Inflammatory macrophage treated with lipopolysaccharide for 4 hours (primary cell): ENCODE results near the gene RPS6KA2.

Experiments used
- DNase-seq: peaks from one replicate; pipeline ENCODE4 v3.0.0-alpha.2; 2020

RPS6KA2 gene

DNA sequence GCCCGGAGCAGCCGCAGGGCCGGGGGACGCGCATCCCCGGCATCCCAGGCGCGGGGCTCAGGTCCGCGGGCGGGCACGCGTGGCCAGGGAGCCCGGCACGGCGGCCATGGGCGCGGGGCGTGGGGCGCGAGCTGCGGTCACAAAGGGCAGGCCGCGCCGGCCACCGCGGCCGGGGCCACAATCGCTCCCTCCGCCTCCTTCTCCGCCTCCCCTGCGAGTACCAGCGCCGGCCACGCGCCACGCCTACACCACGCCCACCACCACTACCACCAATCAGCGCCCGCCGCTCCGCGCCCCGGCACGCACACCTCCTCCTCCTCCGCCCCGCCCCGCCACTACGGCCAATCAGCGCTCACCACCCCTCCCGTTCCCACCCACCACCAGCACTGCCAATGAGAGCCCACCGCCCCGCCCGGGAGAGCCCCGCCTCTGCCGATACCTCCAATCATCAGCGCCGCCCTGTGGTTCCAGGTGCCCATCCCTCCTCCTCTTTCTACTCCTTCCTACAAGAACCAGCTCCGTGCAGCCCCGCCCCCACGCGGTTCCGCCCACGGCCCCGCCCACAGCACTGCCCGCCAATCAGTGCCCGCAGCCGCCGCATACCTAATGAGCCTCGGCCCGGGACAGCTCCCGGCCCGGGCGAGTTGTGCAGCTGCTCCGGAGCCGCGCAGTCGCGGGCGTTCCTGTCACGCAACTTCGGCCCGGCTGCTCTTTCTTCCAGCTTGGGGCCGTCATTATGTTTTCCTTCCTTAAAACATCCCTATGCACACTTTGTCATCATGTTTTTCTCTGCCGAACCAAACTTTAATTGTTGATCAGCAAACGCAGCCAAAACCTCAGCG is at the start of gene RPS6KA2:
TSS of gene RPS6KA2 (minus strand) at position 219 of the 842 bp plus-strand sequence. CDS start 232 bp downstream, outside the sequence.
- peak; percentile 99 for DNase-seq

DNA sequence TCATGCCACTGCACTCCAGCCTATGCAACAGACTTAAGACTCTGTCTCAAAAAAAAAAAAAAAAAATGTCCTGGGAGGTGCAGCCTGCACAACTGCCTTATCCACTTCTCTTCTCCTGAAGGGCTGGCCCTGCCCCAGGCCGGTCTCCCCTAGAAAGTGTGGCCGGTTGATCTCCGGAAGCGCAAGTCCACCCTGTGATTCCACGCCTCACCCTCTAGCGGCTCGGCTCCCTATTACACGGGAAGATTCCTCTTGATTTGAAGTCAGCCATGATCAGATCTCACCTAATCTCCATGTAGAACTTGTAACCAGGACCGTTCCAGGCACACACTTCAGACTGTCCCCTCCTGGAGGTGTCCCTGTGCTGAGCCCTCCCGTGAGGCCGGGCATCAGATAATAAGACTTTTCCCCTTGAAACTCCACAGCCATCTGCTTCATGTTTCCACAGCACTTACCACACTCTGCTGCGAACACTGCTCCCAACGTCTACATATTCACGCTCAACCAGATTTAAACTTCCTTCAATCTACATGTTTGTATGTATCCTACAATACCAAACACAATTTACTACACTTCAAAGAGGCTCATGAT is 49.3 kb upstream of the RPS6KA2 start:
- DNase-seq: no peak

GRCh38 chr6:166675736-166676135 is 48.7 kb upstream of the RPS6KA2 start:
- no peak for DNase-seq

GRCh38 chr6:166673309-166673708 is 46.3 kb upstream of the RPS6KA2 start:
- DNase-seq: no peak

- no peak for DNase-seq
These were observed 45.7 kb upstream of the RPS6KA2 start for GRCh38 chr6:166672624-166673206.

- DNase-seq: no peak
These were observed 45.1 kb upstream of the RPS6KA2 start for GRCh38 chr6:166672146-166672545.

GRCh38 chr6:166671434-166672081 is 44.5 kb upstream of the RPS6KA2 start:
- no peak for DNase-seq

- no peak for DNase-seq
These were observed 43.8 kb upstream of the RPS6KA2 start for GRCh38 chr6:166670894-166671293.

DNA sequence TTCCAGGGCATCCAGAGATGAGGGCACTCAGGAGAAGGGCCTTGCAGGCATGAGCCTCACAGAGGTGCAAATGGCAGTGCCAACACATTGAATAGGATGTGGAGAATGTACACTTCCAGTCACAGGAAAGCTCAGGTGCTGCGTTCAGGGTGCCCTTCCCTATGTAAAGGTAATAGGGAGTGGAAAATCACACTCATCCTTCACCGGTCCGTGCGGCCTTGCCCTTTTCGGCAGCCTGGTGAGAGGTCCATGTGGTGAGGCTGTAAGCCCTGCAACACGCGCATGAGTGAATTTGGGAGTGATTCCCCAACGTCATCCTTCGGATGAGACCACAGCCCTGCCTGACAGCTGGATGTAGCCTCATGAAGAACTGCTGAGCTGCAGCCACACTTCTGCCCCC is 43.0 kb upstream of the RPS6KA2 start:
- DNase-seq: no peak

DNA sequence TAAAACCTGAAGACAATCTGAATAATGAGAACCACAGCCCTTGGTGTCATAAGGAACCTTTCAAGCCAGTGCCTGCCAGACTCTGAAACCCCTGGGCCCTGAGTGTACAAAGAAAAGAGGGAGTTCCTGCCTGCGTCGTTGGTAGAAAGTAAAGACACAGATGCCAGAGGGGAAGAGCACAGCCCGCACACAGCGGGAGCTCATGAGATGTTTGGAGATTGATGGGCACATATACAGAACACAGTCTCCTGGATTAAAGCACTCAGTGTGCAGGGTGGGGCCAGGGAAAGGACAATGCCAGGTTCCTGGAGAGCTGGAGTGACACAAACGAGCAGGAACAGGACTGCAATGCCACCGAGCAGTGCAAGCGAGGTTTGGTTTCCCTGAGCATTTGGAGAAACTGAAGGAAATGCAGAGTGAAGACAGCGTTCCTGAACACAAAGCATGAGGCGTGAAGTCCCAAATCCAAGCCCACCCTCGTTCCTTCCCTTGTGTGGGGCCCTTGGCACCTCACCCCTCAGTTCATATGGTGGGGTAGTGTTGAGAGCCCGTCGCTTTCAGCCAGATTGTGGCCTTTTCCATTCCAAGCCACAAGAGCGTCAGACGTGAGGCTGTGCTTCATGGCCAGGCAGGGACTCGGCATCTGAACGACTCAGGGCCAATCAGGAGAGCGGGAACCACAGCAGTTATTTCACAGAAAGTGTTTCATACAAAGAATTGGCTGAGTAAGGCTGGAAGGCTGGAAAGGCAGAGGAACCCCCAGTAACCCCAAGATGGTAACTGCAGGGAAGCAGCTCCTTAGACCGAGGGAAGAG is 41.0 kb upstream of the RPS6KA2 start:
- no peak for DNase-seq

- no peak for DNase-seq
These were observed 37.1 kb upstream of the RPS6KA2 start for GRCh38 chr6:166664135-166664534.

- DNase-seq: no peak
These were observed 36.5 kb upstream of the RPS6KA2 start for GRCh38 chr6:166663568-166663967.

DNA sequence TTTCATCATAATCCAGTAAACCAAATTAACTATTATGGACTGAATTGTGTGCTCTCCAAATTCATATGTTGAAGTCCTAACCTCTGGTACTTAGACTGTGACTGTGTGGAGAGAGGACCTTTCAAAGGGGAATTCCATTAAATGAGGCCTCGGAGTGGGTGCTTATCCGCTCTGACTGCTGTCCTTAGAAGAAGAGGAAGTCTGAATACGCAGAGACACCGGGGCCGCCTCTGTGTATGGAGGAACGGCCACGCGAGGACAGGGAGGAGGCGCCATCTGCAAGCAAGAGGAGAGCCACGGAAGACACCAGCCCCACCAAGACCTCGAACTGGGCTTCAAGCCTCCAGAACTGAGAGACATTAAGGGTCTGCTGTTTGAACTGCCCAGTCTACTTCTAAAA is 35.6 kb upstream of the RPS6KA2 start:
- peak; percentile 41 for DNase-seq

GRCh38 chr6:166661327-166662085 is 34.5 kb upstream of the RPS6KA2 start:
- DNase-seq: no peak

DNA sequence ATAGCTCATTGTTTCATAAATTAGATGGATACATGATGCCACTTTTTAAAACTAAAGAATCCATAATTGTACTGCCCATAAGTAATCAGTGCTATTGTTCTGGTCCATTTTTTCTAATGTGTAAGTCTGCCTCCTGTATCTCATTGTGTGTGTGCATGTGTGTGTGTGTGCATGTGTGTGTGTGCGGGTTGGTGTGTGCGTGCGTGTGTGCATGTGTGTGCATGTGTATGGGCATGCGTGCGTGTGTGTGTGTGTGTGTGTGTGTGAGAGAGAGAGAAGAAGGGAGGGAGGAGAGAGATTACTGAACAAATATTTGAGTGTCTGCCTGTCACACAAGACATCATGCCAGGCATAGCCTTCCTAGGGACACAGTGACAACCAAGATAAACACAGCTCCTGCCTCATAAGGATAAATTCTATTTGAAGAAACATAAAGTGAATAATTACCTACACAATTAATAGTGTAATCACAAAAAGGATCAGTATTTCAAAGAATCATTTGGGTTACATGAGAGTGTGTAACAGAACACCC is 33.2 kb upstream of the RPS6KA2 start:
- no peak for DNase-seq

DNA sequence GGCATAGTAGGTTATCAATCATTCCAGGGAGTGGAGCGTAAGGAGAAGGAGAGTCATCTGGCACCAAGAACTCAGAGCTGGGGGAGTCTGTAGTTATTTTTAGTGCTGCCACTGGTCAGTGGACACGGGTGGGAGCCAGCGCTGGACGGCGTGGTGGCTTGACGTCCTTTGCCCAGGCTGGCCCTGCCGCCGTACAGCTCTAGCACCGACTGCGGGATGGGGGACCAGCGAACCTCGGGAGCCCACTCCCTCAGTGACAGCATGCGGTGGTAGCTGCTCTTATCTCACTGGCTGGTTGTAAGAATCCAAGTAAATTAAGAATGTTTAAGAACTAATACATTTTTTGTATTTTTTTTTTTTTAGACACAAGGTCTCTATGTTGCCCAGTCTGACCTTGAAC is 32.5 kb upstream of the RPS6KA2 start:
- no peak for DNase-seq

- no peak for DNase-seq
These were observed 31.7 kb upstream of the RPS6KA2 start for GRCh38 chr6:166658792-166659150.

- DNase-seq: no peak
These were observed 31.2 kb upstream of the RPS6KA2 start for GRCh38 chr6:166658115-166658791.

DNA sequence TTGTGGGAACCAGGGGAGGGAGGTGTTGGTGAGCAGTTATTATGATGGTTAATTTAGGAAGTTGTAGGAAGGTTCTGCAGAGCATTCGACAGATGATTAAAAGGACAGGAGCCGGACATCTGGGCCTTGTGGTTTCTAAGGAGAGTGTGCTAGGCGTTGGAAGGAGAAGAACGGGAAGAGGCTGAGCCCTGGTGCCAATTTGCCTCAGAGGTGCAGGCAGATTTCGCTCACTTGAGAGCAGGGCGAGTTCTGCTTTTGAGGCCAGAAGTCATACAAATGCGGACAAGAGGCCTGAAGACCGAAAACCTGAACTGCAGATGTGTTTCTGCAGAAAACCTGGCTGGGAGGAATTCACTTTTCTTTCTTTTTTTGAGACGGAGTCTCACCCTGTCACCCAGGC is 30.5 kb upstream of the RPS6KA2 start:
- peak; percentile 11 for DNase-seq

DNA sequence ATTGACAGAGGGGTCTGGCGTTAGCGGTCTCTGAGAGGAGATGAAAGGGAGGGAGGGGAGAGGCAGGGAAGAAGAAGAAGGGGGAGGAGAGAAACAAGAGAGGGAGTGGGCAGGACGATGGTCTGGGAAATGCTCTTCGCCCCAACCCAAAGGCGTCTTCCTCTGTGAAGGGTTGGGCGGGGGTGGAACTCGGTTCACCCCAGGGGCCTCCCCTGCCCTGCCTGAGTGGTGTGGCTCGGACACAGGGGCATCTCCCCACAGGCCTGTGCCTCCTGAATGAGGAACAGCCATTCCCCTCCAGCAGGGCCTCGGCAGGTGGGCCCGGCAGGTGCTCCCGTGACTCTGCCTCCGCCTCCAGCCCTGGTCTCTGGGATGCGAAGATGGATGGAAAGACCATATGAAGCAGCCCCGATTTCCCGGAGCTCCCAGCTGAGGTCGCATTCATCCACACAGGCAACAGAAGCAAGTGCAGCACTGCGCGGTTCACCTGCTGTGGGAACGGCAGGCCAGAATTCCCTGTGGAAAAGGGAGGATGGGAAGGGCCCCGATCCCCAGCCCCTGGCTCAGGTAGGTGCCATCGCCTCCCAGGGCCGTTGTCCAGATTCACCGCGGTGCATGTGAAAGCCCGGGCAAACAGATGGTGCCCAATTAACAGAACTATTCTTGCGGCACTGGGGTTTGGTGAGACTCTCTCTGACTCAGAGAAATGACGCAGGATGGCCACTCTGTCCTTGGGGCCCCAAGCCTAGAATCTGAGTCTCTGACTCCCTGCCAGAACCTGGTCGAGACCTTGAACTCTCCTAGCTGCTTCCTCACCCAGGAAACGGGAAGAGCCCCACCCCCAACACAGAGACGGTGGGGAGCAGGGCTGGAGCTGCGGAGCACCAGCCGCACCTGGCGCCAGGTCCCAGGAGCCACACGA is 29.4 kb upstream of the RPS6KA2 start:
- peak; percentile 11 for DNase-seq
